Activated naive CD4-positive, alpha-beta T cell treated with anti-CD3 and anti-CD28 coated beads, Interleukin-2, amount 50 U/mL, for 72 hours (primary cell): ENCODE results near the gene PILRA. TPM values are rescaled to one million over a fixed set of nuclear protein-coding genes. Genes with fewer than 3 reads are reported as not detected.
"Not testable (repeated sequence)": the region's sequence is repeated elsewhere in the genome, so short reads cannot be mapped to it uniquely, and the experiment has no call there.

Experiments used
- ATAC-seq, 2 donors: fragments of 150-1000 bp; cut with Tn5 transposase; 2 replicates each; pipeline ENCODE4 v1.10.0; 2021; ENCODE audit warnings: mild to moderate bottlenecking in 2 of 2, moderate library complexity in 2 of 2
- DNase-seq, 2 donors: peaks; one replicate each; pipeline ENCODE4 v3.0.0; 2021 to 2022; ENCODE audit warnings: low spot score in 2 of 2
- H3K27ac Mint-ChIP-seq, 2 donors: one replicate each; pipeline ENCODE4 v1.8.0; 2022; ENCODE audit warnings: mild to moderate bottlenecking in 2 of 2, mixed read lengths in 2 of 2
- H3K36me3 Mint-ChIP-seq, 2 donors: one replicate each; pipeline ENCODE4 v1.8.0; 2022; ENCODE audit warnings: mixed read lengths in 2 of 2
- H3K9me3 Mint-ChIP-seq, 2 donors: one replicate each; pipeline ENCODE4 v1.8.0; 2022; ENCODE audit warnings: mixed read lengths in 2 of 2
- total RNA-seq, 2 donors: library from RNA; stranded (reverse); gene quantifications; one replicate each; pipeline ENCODE4 v1.2.3, GENCODE V29; 2022

The PILRA gene
- total RNA-seq, 2 donors from 2014 or later, result 0.84 to 11.5 TPM

DNA sequence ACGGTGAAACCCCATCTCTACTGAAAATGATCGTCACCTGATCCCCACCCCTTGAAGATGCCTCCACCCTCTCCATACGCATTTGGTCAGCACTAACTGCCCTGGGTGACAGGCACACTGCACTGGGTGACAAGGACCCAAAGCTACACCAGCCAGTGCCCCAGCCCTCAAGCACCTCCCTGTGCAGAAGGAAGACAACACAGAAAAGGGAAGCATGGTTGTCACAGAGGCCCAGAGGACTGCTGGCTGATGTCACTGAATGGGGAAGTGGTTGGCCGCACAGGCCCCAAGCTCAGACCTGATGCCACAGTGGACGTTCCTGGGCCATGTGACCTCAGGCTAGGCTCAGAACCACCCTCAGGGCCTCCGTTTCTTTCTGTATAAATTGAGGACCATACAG is 4.2 kb upstream of the PILRA start:
- Mint-ChIP-seq H3K9me3 (no peaks in the 10 kb centered on the region), H3K36me3 (peaks cover 4 to 16% of the 10 kb centered on the region in 2 donors), H3K27ac (peak overlapping the region in 1 of 2 donors; percentile 38)
- peak; percentile 18 to 42 for ATAC-seq
- DNase-seq, result no peak

DNA sequence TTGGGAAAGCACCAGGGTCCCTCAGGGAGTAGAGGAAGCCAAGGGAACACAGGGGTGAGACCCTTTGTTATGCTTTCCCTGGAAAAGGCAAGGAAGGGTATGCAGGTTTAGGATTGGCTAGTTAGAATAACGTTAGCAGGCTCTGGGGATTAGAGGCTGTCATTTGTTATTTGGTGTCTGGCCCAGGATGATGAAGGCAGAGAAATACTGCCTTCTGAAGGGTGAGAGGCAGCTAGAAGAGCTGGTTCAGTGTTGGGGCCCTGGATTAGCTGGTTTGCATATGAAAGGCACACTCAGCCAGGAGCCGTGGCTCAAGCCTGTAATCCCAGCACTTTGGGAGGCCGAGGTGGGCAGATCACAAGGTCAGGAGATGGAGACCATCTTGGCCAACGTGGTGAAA is 3.0 kb upstream of the PILRA start:
- Mint-ChIP-seq H3K9me3 (no peaks in the 10 kb centered on the region), H3K27ac (no peak overlapping the region), H3K36me3 (peaks cover 4 to 9% of the 10 kb centered on the region in 2 donors)
- DNase-seq (no peak), ATAC-seq (no peak)

DNA sequence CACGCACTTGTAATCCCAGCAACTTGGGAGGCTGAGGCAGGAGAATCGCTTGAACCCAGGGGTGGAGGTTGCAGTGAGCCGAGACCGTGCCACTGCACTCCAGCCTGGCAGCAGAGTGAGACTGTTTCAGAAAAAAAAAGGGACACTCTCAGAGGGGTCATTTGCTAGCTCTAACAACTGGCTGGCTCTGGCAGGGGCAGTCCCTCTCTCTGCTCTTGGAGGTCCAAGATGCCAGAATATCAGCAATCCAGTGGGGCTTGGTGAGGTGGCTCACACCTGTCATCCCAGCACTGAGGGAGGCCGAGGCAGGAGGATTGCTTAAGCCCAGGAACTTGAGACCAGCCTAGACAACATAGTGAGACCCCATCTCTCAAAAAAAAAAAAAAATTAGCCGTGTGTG is 2.5 kb upstream of the PILRA start:
- Mint-ChIP-seq H3K27ac (peak overlapping the region in 1 of 2 donors; percentile 82), H3K9me3 (no peaks in the 10 kb centered on the region), H3K36me3 (peaks cover 4 to 9% of the 10 kb centered on the region in 2 donors)
- no peak for DNase-seq
- no peak for ATAC-seq

DNA sequence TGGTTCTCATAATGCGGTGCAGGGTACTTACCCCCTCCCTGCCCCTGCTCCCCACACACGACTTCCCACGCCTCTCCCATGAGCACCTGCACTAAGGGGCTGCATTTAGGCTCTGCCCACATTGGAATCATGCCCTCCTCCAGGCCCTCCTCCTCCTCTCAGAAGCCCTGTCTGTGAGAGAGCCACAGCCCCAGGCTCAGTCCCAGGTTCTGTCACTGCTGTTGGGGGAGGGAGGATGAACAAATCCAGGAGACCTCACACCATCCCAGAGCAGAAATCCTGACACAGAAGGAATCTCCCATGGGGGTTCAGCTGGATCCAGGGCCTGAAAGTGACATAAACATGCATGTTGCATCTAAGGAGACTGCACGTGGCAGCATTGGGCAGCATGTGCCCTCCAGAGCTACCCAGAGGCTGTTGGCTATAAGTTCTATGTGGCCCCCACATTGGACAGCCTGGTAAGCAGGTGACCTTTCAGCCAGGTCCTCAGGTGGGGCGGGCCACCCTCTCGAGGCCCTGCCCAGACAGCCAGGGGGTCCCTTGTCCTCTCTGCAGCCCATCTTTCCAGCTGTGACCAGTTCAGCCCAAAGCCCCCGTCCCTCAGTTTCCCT is 1.6 kb upstream of the PILRA start:
- DNase-seq (no peak), ATAC-seq (peak in 1 of 2 donors; percentile 4)
- H3K27ac Mint-ChIP-seq, result peak overlapping the region in 1 of 2 donors; percentile 82
- H3K36me3 Mint-ChIP-seq, result peaks cover 4% of the 10 kb centered on the region in 2 donors
- no peaks in the 10 kb centered on the region for H3K9me3 Mint-ChIP-seq

DNA sequence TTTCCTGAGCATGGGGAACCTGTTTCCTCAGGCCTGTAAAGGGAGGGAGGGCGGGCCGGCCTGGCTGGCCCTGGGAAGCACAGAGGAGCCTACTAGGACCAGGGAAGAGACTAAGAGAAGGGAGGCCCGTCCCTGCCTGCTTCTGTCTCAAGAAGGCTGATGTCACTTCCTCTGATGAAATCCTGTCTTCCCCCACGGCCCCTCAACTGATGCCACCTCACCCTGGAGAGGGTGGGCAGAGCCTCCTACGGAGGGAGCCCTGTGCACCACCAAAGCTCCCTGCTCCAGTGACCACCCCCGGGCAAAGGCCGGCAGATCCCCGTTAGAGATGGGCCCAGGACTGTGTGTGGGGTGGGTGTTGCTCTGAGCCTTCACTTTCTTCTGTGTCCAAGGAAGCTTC is 1.0 kb upstream of the PILRA start:
- peak overlapping the region; percentile 74 to 82 for H3K27ac Mint-ChIP-seq
- H3K36me3 Mint-ChIP-seq, result peaks cover 2% of the 10 kb centered on the region in 2 donors
- DNase-seq (no peak), ATAC-seq (peak; percentile 28 to 35)
- no peaks in the 10 kb centered on the region for H3K9me3 Mint-ChIP-seq

DNA sequence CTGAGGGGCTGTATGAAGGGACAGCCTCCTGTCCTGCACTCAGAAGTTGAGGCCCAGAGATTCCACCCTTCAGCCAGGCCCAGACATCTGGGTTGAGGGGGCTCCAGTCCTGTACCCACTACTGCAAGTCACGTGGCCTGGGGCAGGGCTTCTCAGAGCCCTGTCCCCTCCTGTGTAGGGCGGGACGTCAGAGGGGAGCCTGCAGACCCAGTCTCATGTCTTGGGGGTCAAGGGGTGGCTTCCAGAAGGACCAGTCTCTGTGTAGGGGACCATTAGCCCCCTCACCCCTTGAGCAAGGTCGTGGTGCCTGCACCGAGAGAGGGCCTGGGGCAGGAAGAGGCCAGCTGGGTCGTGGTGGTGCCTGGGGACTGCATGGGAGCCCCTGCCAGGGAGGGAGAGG is 593 bp upstream of the PILRA start:
- Mint-ChIP-seq H3K36me3 (no peaks in the 10 kb centered on the region), H3K27ac (peak overlapping the region; percentile 74 to 82), H3K9me3 (no peaks in the 10 kb centered on the region)
- ATAC-seq, result peak in 1 of 2 donors; percentile 1
- DNase-seq, result no peak

DNA sequence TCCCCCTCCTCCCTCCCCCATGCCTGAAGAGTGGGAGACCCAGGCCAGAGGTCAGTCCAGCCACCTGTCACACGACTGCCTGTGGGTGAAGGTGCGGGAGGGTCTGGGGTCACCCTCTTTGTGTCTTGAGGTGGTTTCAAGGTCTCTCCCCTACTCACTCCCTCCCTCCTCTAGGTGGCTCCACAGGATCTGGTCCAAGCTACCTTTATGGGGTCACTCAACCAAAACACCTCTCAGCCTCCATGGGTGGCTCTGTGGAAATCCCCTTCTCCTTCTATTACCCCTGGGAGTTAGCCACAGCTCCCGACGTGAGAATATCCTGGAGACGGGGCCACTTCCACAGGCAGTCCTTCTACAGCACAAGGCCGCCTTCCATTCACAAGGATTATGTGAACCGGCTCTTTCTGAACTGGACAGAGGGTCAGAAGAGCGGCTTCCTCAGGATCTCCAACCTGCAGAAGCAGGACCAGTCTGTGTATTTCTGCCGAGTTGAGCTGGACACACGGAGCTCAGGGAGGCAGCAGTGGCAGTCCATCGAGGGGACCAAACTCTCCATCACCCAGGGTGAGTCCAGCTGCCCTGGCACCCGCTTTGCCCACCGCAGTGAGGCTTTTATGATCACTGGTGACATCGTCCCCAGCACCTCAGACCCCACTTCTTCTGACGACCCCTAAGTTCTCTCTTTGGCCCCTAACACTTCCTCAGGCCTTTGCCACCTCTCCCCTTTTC is 747 bp downstream of the PILRA start:
- H3K9me3 Mint-ChIP-seq, H3K27ac Mint-ChIP-seq, DNase-seq, H3K36me3 Mint-ChIP-seq: not testable (repeated sequence)
- ATAC-seq, result peak in 1 of 2 donors; percentile 23

DNA sequence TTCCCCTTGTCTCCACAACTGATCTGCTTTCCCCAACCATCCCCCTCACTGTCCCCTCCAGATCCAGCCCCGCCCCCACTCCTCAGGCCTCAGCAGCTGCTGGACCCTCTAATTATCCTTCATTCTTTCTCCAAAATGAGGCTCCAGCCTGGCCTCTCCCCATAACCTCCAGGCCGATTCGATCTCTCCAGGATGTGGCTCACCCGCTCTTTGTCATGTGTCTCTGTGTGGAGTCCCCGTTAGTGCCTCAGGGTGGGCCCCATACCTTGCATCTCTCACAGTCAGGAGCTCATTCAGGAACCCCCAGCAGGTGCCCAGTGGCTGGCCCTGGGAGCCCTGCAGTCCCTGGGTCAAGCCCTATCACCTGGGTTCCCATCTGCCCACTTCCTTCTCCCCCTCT is 1.3 kb downstream of the PILRA start:
- Mint-ChIP-seq H3K9me3 (no peaks in the 10 kb centered on the region), H3K27ac (no peak overlapping the region), H3K36me3 (no peaks in the 10 kb centered on the region)
- ATAC-seq, result no peak
- DNase-seq, result no peak

DNA sequence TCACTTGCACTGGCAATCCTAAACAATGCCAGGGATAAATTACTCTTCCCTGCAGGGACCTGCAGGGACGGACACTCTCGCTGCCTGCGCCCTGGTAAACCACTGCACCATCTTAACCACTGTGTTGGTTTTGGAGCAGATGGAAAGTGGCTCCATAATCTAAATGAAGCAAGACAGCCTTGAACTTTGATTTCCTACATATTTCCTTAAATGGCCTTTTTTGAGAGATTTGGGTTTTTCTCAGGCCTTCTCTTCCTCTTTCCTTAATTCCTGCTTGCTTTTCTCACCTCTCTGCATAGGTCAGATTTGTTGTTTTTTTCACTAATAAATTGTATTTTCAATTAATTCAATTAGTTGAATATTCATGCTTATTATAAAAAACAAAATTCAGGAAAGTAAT is 2.8 kb downstream of the PILRA start:
- DNase-seq (no peak), ATAC-seq (no peak)
- Mint-ChIP-seq H3K9me3 (no peaks in the 10 kb centered on the region), H3K27ac (no peak overlapping the region), H3K36me3 (no peaks in the 10 kb centered on the region)

DNA sequence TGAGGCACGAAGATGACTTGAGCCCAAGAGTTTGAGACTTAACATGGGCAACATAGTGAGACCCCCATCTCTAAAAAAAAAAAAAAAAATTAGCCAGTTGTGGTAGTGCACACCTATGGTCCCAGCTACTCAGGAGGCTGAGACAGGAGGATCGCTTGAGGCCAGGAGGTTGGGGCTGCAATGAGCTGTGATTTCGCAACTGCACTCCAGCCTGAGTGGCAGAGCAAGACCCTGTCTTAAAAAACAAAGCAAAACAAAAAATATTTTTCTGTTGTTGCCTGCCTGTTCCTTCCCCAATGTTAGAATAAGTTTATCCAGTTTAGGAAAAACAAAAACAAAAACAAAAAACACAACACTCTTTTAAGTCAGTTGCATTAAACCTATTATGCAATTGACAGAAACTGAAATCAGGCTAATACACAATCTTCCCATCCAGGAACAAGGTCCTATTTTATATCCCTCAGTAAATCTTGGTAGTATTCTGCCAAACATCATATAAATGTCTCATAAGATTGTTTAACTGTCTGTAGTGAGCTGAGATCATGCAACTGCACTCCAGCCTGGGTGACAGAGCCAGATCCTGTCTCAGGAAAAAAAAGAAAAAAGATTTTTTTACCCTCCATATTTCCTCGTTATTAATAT is 4.9 kb downstream of the PILRA start:
- Mint-ChIP-seq H3K27ac (no peak overlapping the region), H3K9me3 (no peaks in the 10 kb centered on the region), H3K36me3 (no peaks in the 10 kb centered on the region)
- DNase-seq (no peak), ATAC-seq (no peak)

DNA sequence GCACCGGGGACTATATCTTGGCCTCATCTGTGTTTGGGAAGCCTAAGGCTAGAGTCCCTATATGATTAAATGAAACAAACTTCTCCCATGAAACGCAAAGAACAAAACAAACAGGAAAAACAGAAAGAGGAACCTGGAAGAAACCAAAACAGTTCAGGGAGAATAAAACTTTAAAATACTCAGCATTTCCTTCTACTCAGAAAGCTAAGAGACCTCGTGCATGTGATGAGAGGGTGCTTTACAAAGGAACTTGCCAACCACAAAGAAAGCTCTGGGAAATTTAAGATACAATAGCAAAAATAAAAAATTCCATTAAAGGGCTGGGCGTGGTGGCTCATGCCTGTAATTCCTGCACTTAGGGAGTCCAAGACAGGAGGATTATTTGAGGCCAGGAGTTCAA is 6.9 kb downstream of the PILRA start:
- Mint-ChIP-seq H3K36me3 (no peaks in the 10 kb centered on the region), H3K9me3 (no peaks in the 10 kb centered on the region), H3K27ac (no peak overlapping the region)
- ATAC-seq, result no peak
- no peak for DNase-seq

DNA sequence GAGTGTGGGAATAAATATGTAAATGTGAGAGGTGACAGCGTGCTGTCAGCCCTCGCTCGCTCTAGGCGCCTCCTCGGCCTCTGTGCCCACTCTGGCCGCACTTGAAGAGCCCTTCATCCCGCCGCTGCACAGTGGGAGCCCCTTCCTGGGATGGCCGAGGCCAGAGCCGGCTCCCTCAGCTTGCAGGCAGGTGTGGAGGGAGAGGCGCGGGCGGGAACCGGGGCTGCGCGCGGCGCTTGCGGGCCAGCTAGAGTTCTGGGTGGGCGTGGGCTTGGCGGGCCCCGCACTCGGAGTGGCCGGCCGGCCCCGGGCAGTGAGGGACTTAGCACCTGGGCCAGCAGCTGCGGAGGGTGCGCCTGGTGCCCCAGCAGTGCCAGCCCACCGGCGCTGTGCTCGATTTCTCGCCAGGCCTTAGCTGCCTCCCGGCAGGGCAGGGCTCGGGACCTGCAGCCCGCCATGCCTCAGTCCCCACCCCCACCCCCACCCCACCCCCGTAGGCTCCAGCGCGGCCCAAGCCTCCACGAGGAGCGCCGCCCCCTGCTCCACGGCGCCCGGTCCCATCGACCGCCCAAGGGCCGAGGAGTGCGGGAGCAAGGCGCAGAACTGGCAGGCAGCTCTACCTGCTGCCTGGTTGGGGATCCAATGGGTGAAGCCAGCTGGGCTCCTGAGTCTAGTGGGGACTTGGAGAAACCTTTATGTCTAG is 8.4 kb downstream of the PILRA start:
- DNase-seq, H3K9me3 Mint-ChIP-seq, ATAC-seq, H3K36me3 Mint-ChIP-seq, H3K27ac Mint-ChIP-seq: not testable (repeated sequence)

DNA sequence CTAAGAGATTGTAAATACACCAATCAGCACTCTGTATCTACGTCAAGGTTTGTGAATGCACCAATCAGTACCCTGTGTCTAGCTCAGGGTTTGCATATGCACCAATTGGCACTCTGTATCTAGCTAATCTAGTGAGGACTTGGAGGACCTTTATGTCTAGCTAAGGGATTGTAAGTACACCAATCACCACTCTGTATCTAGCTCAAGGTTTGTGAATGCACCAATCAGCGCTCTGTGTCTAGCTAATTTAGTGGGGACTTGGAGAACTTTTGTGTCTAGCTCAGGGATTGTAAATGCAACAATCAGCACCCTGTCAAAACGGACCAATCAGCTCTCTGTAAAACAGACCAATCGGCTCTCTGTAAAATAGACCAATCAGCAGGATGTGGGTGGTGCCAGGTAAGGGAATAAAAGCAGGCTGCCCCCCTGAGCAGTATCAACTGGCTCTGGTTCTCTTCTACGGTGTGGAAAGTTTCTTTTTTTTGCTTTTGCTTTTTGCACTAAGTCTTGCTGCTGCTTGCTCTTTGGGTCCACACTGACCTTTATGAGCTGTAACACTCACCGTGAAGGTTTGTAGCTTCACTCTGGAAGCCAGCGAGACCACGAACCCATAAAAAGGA is 9.1 kb downstream of the PILRA start:
- ATAC-seq, H3K9me3 Mint-ChIP-seq, H3K36me3 Mint-ChIP-seq, H3K27ac Mint-ChIP-seq, DNase-seq: not testable (repeated sequence)

DNA sequence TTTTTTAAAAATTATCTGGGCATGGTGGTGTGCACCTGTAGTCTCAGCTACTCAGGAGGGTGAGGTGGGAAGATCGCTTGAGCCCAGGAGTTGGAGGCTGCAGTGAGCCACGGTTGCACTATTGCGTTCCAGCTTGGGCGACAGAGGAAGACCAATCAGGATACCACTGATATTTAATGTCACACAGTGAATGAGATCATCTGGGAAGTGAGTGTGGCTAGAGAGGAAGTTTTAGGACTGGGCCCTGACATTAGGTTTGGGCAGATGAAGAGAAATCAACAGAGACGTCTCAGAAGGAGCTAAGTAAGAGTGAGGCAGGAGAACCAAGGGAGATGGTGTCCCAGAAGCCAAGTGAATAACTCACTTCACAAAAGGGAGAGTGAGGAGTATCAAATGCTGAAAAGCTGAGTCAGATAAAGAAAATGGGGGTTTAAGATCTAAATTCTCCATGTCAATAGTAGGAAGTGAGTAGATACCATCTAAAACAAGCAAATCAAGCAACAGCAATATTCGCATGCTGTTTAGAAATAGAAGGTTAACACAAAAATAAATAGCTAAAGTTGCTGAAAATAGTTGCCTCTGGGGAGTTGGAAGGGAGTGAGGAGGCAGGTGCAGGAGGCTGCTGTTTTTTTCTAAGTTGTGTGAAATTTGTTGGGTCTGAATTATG is 11.5 kb downstream of the PILRA start:
- no peaks in the 10 kb centered on the region for H3K9me3 Mint-ChIP-seq
- H3K36me3 Mint-ChIP-seq, result no peaks in the 10 kb centered on the region
- no peak overlapping the region for H3K27ac Mint-ChIP-seq
- ATAC-seq (no peak), DNase-seq (no peak)

DNA sequence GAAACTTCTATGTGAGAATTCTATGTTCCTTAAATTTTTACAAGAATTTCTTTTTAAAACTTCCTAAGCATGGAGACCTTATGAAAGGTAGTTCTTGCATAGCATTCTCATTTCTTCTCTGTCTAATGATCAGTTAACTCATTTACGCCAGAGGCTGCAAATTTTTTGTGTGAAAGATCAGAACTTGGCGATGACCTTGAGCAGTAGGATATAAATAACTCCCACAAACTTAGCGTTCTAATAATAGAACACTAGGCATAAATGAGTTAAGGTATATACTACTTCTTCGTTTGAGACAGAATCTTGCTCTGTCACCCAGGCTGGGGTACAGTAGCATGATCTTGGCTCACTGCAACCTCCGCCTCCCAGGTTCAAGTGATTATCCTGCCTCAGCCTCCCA is 13.7 kb downstream of the PILRA start:
- DNase-seq, result no peak
- H3K27ac Mint-ChIP-seq, result no peak overlapping the region
- ATAC-seq, result no peak
- H3K9me3 Mint-ChIP-seq, result no peaks in the 10 kb centered on the region
- no peaks in the 10 kb centered on the region for H3K36me3 Mint-ChIP-seq

DNA sequence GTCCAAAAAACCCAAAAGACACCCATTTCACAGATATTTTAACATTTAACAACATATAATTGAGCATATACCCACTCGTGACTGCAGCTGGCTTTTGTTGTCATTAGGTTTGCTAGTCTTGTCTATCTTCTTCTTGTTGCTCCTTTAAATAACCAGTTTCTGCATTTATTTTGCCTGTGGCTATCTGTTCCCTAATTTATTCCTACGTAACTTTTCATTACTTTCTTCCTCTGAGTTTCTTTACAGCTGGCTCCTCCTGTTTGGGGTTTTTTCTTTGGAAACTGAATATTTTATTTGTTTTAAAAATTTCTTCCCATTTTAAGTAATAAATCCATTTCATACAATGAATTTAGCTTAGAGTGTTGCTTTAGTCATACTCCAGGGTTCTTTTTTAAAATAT is 14.4 kb downstream of the PILRA start:
- ATAC-seq (no peak), DNase-seq (no peak)
- Mint-ChIP-seq H3K9me3 (no peaks in the 10 kb centered on the region), H3K36me3 (no peaks in the 10 kb centered on the region), H3K27ac (no peak overlapping the region)
